Chondrocyte (in vitro differentiated cells): ENCODE measurements around the gene MICAL3. TPM values are rescaled to one million over a fixed set of nuclear protein-coding genes. Genes with fewer than 3 reads are reported as not detected.

Experiments
- DNase-seq: peaks from one replicate; pipeline ENCODE4 v3.0.0; 2021; ENCODE audit warnings: mixed read lengths, low spot score
- H3K27ac Mint-ChIP-seq: one replicate; pipeline ENCODE4 v1.8.0; 2021; ENCODE audit warnings: mild to moderate bottlenecking, moderate library complexity, mixed read lengths; ENCODE audit not compliant: unreplicated experiment
- H3K27me3 Mint-ChIP-seq: 2 replicates; pipeline ENCODE4 v1.8.0; 2021; ENCODE audit warnings: low read depth, mixed read lengths
- H3K36me3 Mint-ChIP-seq: 2 replicates; pipeline ENCODE4 v1.8.0; 2021; ENCODE audit warnings: low read depth, mixed read lengths
- H3K4me1 Mint-ChIP-seq: 2 replicates; pipeline ENCODE4 v1.8.0; 2021; ENCODE audit warnings: low read depth, mild to moderate bottlenecking, mixed read lengths
- H3K4me3 Mint-ChIP-seq: one replicate; pipeline ENCODE4 v1.8.0; 2021; ENCODE audit warnings: mild to moderate bottlenecking, moderate library complexity, mixed read lengths; ENCODE audit not compliant: unreplicated experiment
- H3K9me3 Mint-ChIP-seq: 2 replicates; pipeline ENCODE4 v1.8.0; 2021; ENCODE audit warnings: low read depth, mixed read lengths
- CTCF ChIP-seq: fragments of 200-600 bp; sonication (generic); IDR thresholded peaks from 2 replicates; pipeline ENCODE4 v1.5.0; 2021; ENCODE audit warnings: antibody characterized with exemption, mild to moderate bottlenecking, moderate library complexity
- total RNA-seq: library from RNA; stranded (reverse); gene quantifications from 3 replicates; pipeline ENCODE4 v1.2.1, GENCODE V29; 2021

The MICAL3 gene
- total RNA-seq, 1 donor from 2014 or later: 68.2 TPM

- Mint-ChIP-seq H3K36me3 (no peaks in the 10 kb centered on the region), H3K27ac (no peak overlapping the region), H3K9me3 (no peaks in the 10 kb centered on the region), H3K27me3 (no peaks in the 10 kb centered on the region), H3K4me1 (peaks cover 45% of the 10 kb centered on the region), H3K4me3 (no peak overlapping the region)
- DNase-seq: no peak
- TF ChIP-seq CTCF: no peak
Measured at GRCh38 chr22:17977371-17977770, 47.0 kb downstream of the MICAL3 start.

- no peak for TF ChIP-seq CTCF
- no peaks in the 10 kb centered on the region for H3K27me3 Mint-ChIP-seq
- no peaks in the 10 kb centered on the region for H3K36me3 Mint-ChIP-seq
- no peak for DNase-seq
- H3K4me1 Mint-ChIP-seq: peaks cover 50% of the 10 kb centered on the region
- no peak overlapping the region for H3K4me3 Mint-ChIP-seq
- H3K9me3 Mint-ChIP-seq: no peaks in the 10 kb centered on the region
- no peak overlapping the region for H3K27ac Mint-ChIP-seq
Measured at GRCh38 chr22:17976121-17976520, 48.2 kb downstream of the MICAL3 start.

- no peaks in the 10 kb centered on the region for H3K9me3 Mint-ChIP-seq
- H3K27me3 Mint-ChIP-seq: no peaks in the 10 kb centered on the region
- no peak for TF ChIP-seq CTCF
- no peak for DNase-seq
- H3K36me3 Mint-ChIP-seq: no peaks in the 10 kb centered on the region
- peaks cover 49% of the 10 kb centered on the region for H3K4me1 Mint-ChIP-seq
- H3K4me3 Mint-ChIP-seq: no peak overlapping the region
- peak overlapping the region; percentile 23 for H3K27ac Mint-ChIP-seq
Measured at GRCh38 chr22:17974703-17975372, 49.5 kb downstream of the MICAL3 start.

- no peak overlapping the region for H3K4me3 Mint-ChIP-seq
- TF ChIP-seq CTCF: no peak
- no peaks in the 10 kb centered on the region for H3K36me3 Mint-ChIP-seq
- H3K9me3 Mint-ChIP-seq: no peaks in the 10 kb centered on the region
- H3K27me3 Mint-ChIP-seq: no peaks in the 10 kb centered on the region
- H3K4me1 Mint-ChIP-seq: peaks cover 56% of the 10 kb centered on the region
- H3K27ac Mint-ChIP-seq: no peak overlapping the region
- no peak for DNase-seq
Measured at GRCh38 chr22:17974087-17974486, 50.3 kb downstream of the MICAL3 start.

GRCh38 chr22:17973217-17973616 lies 51.1 kb downstream of the MICAL3 start:
- no peak overlapping the region for H3K27ac Mint-ChIP-seq
- DNase-seq: no peak
- no peaks in the 10 kb centered on the region for H3K36me3 Mint-ChIP-seq

More at GRCh38 chr22:17973217-17973616, 51.1 kb downstream of the MICAL3 start:
- TF ChIP-seq CTCF: no peak
- Mint-ChIP-seq H3K4me3 (no peak overlapping the region), H3K27me3 (no peaks in the 10 kb centered on the region), H3K4me1 (peaks cover 56% of the 10 kb centered on the region), H3K9me3 (no peaks in the 10 kb centered on the region)
